K562 (cell line): Measurements from ENCODE around the gene STXBP4. TPM values are rescaled to one million over a fixed set of nuclear protein-coding genes. Genes with fewer than 3 reads are reported as not detected.

Experiments
- BCOR ChIP-seq: fragments of 450-650 bp; IDR thresholded peaks from 2 replicates; pipeline ENCODE4 v1.6.1; 2016
- BRD4 ChIP-seq: fragments of 200-600 bp; sonication (generic); IDR thresholded peaks from 2 replicates; pipeline ENCODE4 v1.6.1; 2017; ENCODE audit warnings: inconsistent platforms
- BRD9 ChIP-seq: fragments of 450-650 bp; IDR thresholded peaks from 2 replicates; pipeline ENCODE4 v1.6.1; 2018; ENCODE audit warnings: low read depth; ENCODE audit not compliant: partially characterized antibody
- CC2D1A ChIP-seq: fragments of 450-650 bp; IDR thresholded peaks from 2 replicates; pipeline ENCODE4 v1.6.1; 2017; ENCODE audit warnings: mild to moderate bottlenecking
- FOXP1 ChIP-seq: sonication (generic); formaldehyde crosslinking; IDR thresholded peaks from 2 replicates; pipeline ENCODE4 v1.8.0; 2022; ENCODE audit warnings: mild to moderate bottlenecking, missing genetic modification reagents
- HDAC2 ChIP-seq: fragments of 450-650 bp; IDR thresholded peaks from 2 replicates; pipeline ENCODE4 v1.6.1; 2016; ENCODE audit warnings: mild to moderate bottlenecking
- HIVEP1 ChIP-seq: fragments of 250-450 bp; sonication (Bioruptor Pico); IDR thresholded peaks from 2 replicates; pipeline ENCODE4 v1.4.0; 2020; ENCODE audit warnings: mild to moderate bottlenecking
- HMGN3 ChIP-seq: IDR thresholded peaks from 2 replicates; pipeline ENCODE4 v1.6.1; 2011; ENCODE audit warnings: borderline replicate concordance, low read depth, mild to moderate bottlenecking, mixed read lengths, low read length; ENCODE audit not compliant: insufficient read length; ENCODE audit errors: extremely low read depth
- HNRNPUL1 ChIP-seq: fragments of 200-400 bp; formaldehyde crosslinking; IDR thresholded peaks from 2 replicates; pipeline ENCODE4 v1.6.1; 2017; ENCODE audit warnings: low read length
- NFE2 ChIP-seq: IDR thresholded peaks from 2 replicates; pipeline ENCODE4 v1.6.1; 2014; ENCODE audit warnings: antibody characterized with exemption, low read depth
- NR2C2 ChIP-seq, 2 experiments: fragments of 200-800 bp in 1 of 2; sonication (Bioruptor generic) in 1 of 2; sonication (generic) in 1 of 2; formaldehyde crosslinking in 1 of 2; IDR thresholded peaks; 2 replicates each; pipeline versions ENCODE4 v1.6.1 to v1.8.0; 2016 to 2022; ENCODE audit warnings: mild to moderate bottlenecking in 1 of 2, missing compliant biosample characterization in 1 of 2, missing genetic modification characterization in 1 of 2, missing genetic modification reagents in 1 of 2
- POU5F1 ChIP-seq: fragments of 150-350 bp; IDR thresholded peaks from 2 replicates; pipeline ENCODE4 v1.6.1; 2014; ENCODE audit warnings: borderline replicate concordance, low read length, low read depth, mild to moderate bottlenecking; ENCODE audit not compliant: partially characterized antibody
- SAFB2 ChIP-seq: fragments of 200-400 bp; formaldehyde crosslinking; IDR thresholded peaks from 2 replicates; pipeline ENCODE4 v1.6.1; 2018; ENCODE audit warnings: borderline replicate concordance, low read length, low read depth, moderate library complexity; ENCODE audit not compliant: severe bottlenecking
- STAG1 ChIP-seq: sonication (generic); formaldehyde crosslinking; IDR thresholded peaks from 2 replicates; pipeline ENCODE4 v1.5.0; 2020; ENCODE audit warnings: missing genetic modification reagents, borderline replicate concordance
- ZBTB8A ChIP-seq: fragments of 450-650 bp; IDR thresholded peaks from 2 replicates; pipeline ENCODE4 v1.6.1; 2018; ENCODE audit warnings: mild to moderate bottlenecking, moderate library complexity; ENCODE audit not compliant: partially characterized antibody
- ZFP30 ChIP-seq: fragments of 250-450 bp; sonication (Bioruptor Pico); IDR thresholded peaks from 2 replicates; pipeline ENCODE4 v1.8.0; 2022; ENCODE audit warnings: moderate library complexity, mild to moderate bottlenecking, inconsistent platforms, borderline replicate concordance
- ZKSCAN1 ChIP-seq: fragments of 150-350 bp; IDR thresholded peaks from 2 replicates; pipeline ENCODE4 v1.6.1; 2016; ENCODE audit warnings: low read depth, low read length
- ZNF586 ChIP-seq: fragments of 450-650 bp; formaldehyde crosslinking; conservative IDR thresholded peaks from 2 replicates; pipeline ENCODE4 v1.4.0; 2020; ENCODE audit warnings: mild to moderate bottlenecking, moderate library complexity
- polyA plus RNA-seq, 8 experiments: library from polyadenylated mRNA; depleted of rRNA in 4 of 8; stranded (reverse) in 5 of 8; unstranded in 3 of 8; fragments of >200 nt; fragmentation: Nextera tagmentation in 2 of 8; fragmentation: Illumina TruSeq in 1 of 8; extraction: Ambion mirVana in 2 of 8; extraction: Trizol in 1 of 8; gene quantifications; 2 replicates each; pipeline versions ENCODE4 v1.2.1 to v1.2.3, GENCODE V29; 2011 to 2014; ENCODE audit warnings: inconsistent platforms in 1 of 8, missing spikeins in 1 of 8
- total RNA-seq, 7 experiments: library from RNA; depleted of rRNA in 6 of 7; stranded (reverse); fragments of >200 nt in 6 of 7; fragmentation: Illumina TruSeq in 2 of 7; extraction: Trizol in 2 of 7; gene quantifications; 2 replicates each; pipeline versions ENCODE4 v1.2.1 to v1.2.3, GENCODE V29; 2011 to 2021; ENCODE audit warnings: low replicate concordance in 1 of 7
- TF ChIP-seq, protein P1 (sequence below): sonication (generic); formaldehyde crosslinking; IDR thresholded peaks from 2 replicates; pipeline ENCODE4 v1.8.0; 2022; ENCODE audit warnings: missing genetic modification reagents, mild to moderate bottlenecking, moderate library complexity, borderline replicate concordance
- TF ChIP-seq, protein P2 (sequence below): fragments of 250-450 bp; sonication (Bioruptor Pico); IDR thresholded peaks from 2 replicates; pipeline ENCODE4 v1.6.1; 2021; ENCODE audit warnings: mild to moderate bottlenecking
- TF ChIP-seq, protein P3 (sequence below): fragments of 450-650 bp; IDR thresholded peaks from 2 replicates; pipeline ENCODE4 v1.6.1; 2016; ENCODE audit warnings: borderline replicate concordance
- TF ChIP-seq, protein P4 (sequence below): fragments of 450-650 bp; IDR thresholded peaks from one replicate; pipeline ENCODE4 v1.6.1; 2018; ENCODE audit warnings: mild to moderate bottlenecking, moderate library complexity; ENCODE audit not compliant: partially characterized antibody

STXBP4 gene
- total and polyA plus RNA-seq, 9 of the 15 experiments (the other 6 are each of a cell fraction or from before 2014, with no cell fraction given): 11.6 to 23.2 (median 18.5) TPM

DNA sequence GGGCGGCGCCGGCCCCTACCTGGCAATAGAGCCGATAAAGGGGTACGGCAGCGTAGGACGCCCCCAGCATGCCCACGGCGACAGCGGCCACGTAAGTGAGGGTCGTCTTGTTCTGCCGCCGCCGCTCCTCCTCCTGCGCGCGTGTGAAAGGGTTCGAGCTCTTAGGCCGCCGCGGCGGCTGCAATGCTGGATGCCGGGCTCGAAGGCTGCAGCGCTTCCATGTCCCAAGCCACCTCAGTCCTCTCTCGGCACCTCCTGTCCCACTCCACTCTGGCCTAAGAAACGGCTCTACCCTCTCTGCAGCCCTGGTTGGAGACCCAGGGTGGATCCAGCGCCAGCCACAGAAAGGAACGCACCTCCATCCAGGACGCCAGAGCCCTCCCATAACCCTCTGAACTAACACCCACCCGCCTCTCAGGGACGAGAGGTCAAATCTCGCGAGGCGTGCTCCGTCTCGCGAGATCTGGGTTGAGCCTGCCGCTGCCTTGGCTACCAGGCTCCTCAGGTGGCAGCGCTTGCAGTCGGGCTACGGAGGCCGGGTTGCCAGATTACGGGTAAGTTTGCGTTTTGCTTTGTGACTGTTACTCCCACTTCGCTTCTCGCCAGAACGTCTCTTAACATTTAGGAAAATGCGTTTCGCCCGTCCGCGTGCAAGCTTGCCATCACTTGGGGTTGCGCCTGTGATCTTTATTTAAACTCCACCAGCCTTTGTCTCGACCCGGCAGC lies at the start of gene STXBP4, which contains the start of gene COX11 (continued):
- TF ChIP-seq, protein P1, sequence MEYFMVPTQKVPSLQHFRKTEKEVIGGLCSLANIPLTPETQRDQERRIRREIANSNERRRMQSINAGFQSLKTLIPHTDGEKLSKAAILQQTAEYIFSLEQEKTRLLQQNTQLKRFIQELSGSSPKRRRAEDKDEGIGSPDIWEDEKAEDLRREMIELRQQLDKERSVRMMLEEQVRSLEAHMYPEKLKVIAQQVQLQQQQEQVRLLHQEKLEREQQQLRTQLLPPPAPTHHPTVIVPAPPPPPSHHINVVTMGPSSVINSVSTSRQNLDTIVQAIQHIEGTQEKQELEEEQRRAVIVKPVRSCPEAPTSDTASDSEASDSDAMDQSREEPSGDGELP: peak; percentile 81
- TF ChIP-seq POU5F1: no peak
- no peak for TF ChIP-seq BRD4
- no peak for TF ChIP-seq NFE2
- TF ChIP-seq, protein P2, sequence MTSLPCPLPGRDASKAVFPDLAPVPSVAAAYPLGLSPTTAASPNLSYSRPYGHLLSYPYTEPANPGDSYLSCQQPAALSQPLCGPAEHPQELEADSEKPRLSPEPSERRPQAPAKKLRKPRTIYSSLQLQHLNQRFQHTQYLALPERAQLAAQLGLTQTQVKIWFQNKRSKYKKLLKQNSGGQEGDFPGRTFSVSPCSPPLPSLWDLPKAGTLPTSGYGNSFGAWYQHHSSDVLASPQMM (CRISPR knock-in tag): no peak
- TF ChIP-seq CC2D1A: peak; percentile 29; the same call in 1 of the 2 replicates
- no peak for TF ChIP-seq STAG1 (CRISPR knock-in tag)
- TF ChIP-seq BRD9: no peak
- no peak for TF ChIP-seq HIVEP1
- TF ChIP-seq NR2C2 (CRISPR knock-in tag; IDR thresholded peaks at IDR 0.05): no peak
- TF ChIP-seq NR2C2 (tag; IDR thresholded peaks at IDR 0.05): peak; percentile 88
- no peak for TF ChIP-seq HNRNPUL1
- no peak for TF ChIP-seq FOXP1
- TF ChIP-seq ZKSCAN1: 0 out of 2 replicates have a peak, but pooled peaks have one; percentile 12
- TF ChIP-seq BCOR: no peak
- 0 out of 2 replicates have a peak, but pooled peaks have one; percentile 13 for TF ChIP-seq HDAC2
- TF ChIP-seq, protein P3, sequence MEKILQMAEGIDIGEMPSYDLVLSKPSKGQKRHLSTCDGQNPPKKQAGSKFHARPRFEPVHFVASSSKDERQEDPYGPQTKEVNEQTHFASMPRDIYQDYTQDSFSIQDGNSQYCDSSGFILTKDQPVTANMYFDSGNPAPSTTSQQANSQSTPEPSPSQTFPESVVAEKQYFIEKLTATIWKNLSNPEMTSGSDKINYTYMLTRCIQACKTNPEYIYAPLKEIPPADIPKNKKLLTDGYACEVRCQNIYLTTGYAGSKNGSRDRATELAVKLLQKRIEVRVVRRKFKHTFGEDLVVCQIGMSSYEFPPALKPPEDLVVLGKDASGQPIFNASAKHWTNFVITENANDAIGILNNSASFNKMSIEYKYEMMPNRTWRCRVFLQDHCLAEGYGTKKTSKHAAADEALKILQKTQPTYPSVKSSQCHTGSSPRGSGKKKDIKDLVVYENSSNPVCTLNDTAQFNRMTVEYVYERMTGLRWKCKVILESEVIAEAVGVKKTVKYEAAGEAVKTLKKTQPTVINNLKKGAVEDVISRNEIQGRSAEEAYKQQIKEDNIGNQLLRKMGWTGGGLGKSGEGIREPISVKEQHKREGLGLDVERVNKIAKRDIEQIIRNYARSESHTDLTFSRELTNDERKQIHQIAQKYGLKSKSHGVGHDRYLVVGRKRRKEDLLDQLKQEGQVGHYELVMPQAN: peak; percentile 56; the same call in 1 of the 2 replicates
- TF ChIP-seq ZBTB8A: no peak
- TF ChIP-seq ZFP30 (CRISPR knock-in tag): no peak
- TF ChIP-seq ZNF586: no peak
- TF ChIP-seq HMGN3: no peak
- TF ChIP-seq, protein P4, sequence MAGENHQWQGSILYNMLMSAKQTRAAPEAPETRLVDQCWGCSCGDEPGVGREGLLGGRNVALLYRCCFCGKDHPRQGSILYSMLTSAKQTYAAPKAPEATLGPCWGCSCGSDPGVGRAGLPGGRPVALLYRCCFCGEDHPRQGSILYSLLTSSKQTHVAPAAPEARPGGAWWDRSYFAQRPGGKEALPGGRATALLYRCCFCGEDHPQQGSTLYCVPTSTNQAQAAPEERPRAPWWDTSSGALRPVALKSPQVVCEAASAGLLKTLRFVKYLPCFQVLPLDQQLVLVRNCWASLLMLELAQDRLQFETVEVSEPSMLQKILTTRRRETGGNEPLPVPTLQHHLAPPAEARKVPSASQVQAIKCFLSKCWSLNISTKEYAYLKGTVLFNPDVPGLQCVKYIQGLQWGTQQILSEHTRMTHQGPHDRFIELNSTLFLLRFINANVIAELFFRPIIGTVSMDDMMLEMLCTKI: no peak
- TF ChIP-seq SAFB2: no peak
